Measurements from ENCODE around the gene UBR7. TPM values are rescaled to one million over a fixed set of nuclear protein-coding genes. Genes with fewer than 3 reads are reported as not detected.
"Not testable (repeated sequence)": the region's sequence is repeated elsewhere in the genome, so short reads cannot be mapped to it uniquely, and the experiment has no call there.

UBR7 gene
- total RNA-seq, 1 donor from 2014 or later, result 35.6 TPM

GRCh38 chr14:93195316-93195999 lies 11.6 kb upstream of the UBR7 start:
- no peak for DNase-seq

GRCh38 chr14:93199031-93199430 lies 8.0 kb upstream of the UBR7 start:
- DNase-seq, result no peak

DNA sequence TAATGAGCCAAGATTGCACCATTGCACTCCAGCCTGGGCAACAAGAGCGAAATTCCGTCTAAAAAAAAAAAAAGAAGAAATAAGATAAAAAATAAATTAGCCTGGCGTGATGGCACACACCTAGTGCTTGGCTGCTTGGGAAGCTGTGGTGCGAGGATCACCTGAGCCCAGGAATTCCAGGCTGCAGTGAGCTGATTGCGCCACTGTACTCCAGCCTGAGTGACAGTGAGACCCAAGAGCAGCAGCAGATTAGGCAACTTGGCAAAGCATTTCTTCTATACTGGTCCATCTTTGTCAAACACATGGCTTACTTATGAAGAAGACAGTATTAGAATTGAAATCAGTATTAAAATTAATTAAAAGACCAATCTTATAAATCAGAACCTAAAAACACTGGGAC lies 6.5 kb upstream of the UBR7 start:
- no peak for DNase-seq

DNA sequence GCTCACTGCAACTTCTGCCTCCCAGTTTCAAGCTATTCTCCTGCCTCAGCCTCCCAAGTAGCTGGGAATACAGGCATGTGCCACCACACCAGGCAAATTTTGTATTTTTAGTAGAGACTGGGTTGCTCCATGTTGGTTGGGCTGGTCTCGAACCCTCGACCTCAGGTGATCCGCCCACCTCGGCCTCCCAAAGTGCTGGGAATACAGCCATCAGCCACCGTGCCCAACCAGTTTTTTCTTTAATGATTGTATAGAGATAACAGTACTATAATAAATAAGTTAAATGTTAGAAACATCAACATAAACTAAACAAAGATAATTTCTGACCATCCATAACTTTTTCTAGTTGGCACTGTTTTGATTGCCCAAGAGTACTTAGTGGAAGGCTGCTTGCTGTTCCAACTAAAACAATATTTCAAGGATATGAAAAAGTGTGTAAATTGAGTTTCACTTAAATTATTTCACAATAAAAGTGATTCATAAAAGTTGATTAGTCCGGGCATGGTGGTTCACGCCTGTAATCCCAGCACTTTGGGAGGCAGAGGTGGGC lies 5.8 kb upstream of the UBR7 start:
- DNase-seq, result no peak

DNA sequence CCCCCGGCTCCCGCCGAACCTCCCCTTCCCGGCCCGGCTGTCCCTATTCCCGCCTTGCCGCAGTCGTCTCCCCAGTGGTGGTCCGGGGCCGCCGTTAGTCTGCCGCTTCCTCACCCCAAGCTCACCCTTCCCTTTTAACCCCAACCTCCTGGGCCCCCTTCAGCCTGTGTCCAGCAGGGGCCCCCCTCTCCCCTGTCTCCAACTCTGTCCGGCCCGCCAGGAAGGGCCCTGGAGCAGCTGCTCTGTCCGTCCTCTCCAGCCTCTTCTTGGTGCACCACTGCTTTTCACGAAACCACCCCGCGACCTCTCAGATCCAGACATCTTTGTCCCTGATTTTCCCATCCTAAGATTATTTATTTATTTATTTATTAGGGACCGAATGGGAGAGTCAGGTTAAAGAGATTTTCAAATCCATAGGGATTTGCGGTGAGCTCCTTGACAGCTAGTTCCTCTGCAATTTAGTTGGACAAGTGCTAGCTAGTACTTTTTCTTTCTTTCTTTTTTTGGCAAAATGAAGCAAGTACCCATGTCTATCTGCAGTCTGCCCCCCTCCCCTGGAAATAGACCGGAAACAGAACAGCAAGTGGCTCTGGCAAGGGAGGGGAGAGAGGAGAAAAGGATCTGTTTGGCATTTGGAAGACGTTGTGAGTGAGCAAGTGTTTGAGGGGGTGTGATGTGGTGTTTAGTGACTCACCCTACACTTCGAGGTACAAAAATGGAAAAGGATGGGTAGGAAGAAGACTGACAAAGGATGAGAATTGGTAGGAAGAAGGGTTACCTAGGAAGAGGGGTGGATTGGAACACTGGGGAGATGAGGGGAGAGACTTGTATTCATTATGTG lies 632 bp downstream of the UBR7 start:
- peak; percentile 74 for DNase-seq

DNA sequence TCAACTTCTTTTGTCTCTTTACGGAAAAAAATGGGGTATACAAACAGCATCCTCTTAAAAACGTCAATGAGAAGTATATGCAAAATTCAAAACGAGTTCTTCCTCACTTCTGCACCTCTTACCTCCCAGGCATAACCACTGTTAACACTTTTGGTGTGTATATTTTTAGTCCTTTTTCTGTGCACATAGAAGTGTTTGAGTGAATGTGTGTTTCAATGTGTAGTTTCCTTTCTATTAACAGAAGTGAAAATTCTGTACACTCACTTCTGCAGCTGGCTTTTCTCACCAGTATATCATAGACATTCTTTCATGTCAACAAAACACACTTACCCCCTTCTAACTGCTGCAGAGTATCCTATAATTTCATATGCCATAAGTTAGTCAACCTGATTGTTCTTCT lies 5.4 kb downstream of the UBR7 start:
- DNase-seq, result no peak

GRCh38 chr14:93214598-93214997 lies 7.5 kb downstream of the UBR7 start:
- DNase-seq, result no peak

GRCh38 chr14:93219103-93219726 lies 12.2 kb downstream of the UBR7 start:
- DNase-seq, result peak; percentile 79

- no peak for DNase-seq
These were observed 13.5 kb downstream of the UBR7 start for GRCh38 chr14:93220509-93220908.

DNA sequence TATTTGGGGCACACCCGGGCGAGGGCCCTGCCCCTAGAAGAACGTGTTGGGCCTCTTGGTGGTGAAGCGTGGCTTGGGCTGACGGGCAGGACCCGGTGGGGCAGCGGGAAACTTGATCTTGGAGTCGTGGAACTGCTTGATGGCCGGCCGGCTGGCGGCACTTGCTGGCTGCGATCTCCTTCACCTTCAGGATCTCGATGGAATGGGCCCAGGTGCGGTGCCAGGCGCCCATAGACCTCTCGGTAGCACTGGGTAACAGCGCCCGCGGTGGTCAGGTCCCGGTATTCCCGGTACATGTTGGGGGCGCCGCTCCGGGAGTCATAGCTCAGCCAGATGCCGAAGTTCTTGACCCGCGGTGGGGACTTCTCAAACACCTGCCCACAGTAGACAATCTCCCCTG lies 16.5 kb downstream of the UBR7 start:
- no peak for DNase-seq

DNA sequence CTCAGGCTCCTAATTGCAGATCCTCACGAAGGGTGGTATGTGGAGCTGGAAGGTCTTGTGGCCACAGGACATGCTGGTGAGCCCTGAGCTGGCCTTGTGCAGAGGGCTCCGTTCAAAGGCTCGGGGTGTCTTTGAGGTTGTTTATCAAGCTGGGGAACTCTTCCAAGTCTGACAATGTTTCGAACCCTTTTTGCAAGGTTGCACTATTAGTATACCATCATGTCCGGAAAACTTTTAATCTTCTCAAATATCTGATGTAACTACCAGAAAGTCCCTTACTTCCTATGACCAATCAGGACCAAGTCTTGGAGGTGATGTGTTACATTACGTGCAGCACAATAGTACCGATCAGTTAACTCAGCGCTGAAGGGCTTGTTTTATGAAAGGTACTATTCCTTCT lies 21.5 kb downstream of the UBR7 start:
- DNase-seq, result no peak

GRCh38 chr14:93230539-93230938 lies 23.5 kb downstream of the UBR7 start:
- DNase-seq, result no peak

- peak; percentile 63 for DNase-seq
These were observed 24.3 kb downstream of the UBR7 start for GRCh38 chr14:93231129-93231979.

DNA sequence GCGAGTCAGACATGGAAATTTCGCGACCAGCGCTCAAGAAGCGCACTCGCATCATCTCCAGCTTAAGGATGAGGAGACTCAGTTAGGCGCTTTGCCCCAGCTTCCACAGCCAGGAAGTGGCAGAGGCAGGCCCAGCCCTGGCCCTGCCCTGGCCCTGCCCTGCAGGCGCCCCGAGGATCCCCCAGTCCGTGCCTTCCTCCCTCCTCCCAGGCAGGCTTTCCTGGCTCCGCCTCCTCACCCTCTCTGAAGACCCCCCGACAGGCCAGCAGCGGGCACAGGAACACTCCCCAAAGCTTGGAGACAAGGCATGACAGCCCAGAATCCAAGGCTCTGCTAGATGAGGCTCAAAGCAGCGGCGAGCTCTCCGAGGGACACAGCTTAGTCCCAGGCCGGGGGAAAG lies 25.1 kb downstream of the UBR7 start:
- no peak for DNase-seq

DNA sequence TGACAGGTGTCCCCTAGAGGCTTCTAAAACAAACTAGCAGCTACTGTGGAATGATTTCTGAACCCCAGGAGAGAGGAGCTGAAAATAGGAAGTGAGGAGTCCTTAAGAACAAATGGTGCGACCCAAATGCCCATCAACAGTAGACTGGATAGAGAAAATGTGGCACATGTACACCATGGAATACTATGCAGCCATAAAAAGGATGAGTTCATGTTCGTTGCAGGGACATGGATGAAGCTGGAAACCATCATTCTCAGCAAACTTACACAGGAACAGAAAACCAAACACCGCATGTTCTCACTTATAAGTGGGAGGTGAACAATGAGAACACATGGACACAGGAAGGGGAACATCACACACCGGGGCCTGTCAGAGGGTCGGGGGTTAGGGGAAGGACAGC lies 26.0 kb downstream of the UBR7 start:
- DNase-seq, result not testable (repeated sequence)

GRCh38 chr14:93234798-93235197 lies 27.7 kb downstream of the UBR7 start:
- DNase-seq, result peak; percentile 14

- DNase-seq, result peak; percentile 15
These were observed 33.0 kb downstream of the UBR7 start for GRCh38 chr14:93239869-93240677.

GRCh38 chr14:93240678-93241000 lies 33.6 kb downstream of the UBR7 start:
- DNase-seq, result no peak

DNA sequence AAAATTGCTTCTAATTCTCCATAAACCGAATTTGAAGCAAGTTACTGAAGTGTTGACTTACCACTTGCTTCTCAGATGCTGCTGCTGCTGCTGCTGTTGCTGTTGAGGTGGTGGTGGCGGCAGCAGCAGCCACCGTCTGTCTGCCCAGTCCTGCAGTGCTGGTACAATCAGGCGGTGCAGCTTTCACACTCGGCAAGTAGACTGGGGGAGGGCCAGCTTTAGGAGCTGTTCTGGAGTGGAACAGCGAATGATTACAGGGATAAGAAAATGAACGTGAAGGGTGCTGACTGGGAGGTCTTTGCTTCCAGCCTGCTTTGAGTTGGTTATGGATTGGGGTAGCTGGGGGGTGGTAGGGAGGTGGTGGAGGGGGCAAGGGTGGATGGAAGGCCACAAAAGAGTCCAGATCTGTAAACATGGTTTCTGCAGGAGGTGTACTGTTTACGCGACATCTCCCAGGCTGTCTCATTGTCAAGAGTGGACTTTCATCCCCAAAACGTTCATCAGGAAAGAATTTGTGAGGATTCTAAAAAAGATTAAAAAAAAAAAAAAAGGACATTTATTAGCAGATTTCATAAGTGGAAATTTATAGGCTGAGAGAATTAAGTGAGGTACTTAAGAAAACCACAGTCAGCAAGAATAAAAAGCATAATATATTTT lies 38.8 kb downstream of the UBR7 start:
- no peak for DNase-seq

GRCh38 chr14:93246534-93246933 lies 39.5 kb downstream of the UBR7 start:
- no peak for DNase-seq
